ENCODE data around the gene PKMYT1. TPM values are rescaled to one million over a fixed set of nuclear protein-coding genes. Genes with fewer than 3 reads are reported as not detected.

The PKMYT1 gene
- total and polyA plus RNA-seq, 9 of the 15 experiments (the other 6 are each of a cell fraction or from before 2014, with no cell fraction given): 8.7 to 201 (median 37.8) TPM

DNA sequence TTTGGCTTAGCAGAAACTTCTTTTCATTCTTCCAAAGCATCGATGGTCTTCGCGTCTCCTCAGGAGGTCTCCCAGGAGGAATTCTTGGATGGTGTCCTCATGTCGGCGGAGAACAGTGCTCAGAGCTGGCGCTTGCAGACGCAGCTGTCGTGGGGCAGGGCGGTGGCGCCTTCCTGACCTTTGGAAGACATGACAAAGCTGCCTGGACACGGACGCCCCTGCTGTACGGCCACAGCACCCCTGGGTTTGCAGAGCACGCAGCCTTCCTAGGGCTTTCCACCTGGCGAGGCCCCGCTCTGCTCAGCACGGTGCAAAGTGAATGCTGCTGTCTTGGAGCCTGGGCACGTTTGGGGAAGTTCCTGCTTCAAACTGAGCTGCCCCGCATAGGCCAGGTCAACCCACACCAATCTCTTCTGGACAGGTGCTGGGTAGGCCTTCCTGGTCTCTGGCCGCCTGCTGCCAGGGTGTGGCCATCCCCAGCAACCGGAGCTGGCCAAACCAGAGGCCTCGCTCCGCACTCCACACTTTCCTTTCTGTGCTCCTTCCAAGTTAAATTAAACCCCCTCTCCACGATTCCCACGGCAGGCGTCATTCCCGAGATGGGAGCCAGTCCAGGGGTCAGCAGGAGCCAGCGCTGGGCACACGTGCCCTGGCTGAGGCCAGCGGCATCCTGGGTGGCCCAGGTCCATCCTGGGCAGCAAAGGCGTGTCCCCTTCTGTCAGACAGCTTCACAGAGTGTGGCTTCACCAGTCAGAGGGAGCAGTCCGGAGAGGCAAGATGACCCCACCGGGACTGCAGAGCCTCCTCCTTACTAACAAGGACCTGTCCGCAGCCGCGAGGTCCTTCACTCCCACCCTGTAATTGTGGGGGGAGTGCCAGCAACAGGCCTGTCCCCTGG, 31.2 kb downstream of the PKMYT1 start:
- 68% methylated on average over 35 of the region's 36 CpGs for WGBS (ENCODE audit: insufficient coverage, low coverage, missing lambda C conversion rate)
- H3K4me1 ChIP-seq (replicated peaks in 1 of 2; ENCODE audit: control insufficient read depth in 2 of 2, insufficient read depth in 2 of 2, low read length in 2 of 2): peaks cover 0 to 31% of the 10 kb centered on the region in 2 experiments; a peak in 3 of 5 replicates
- FAIRE-seq (no peak), ATAC-seq (no peak), DNase-seq (ENCODE audit: extremely low read depth in 1 of 4, low spot score in 3 of 4) (no peak)
- no peaks in the 10 kb centered on the region for H3K79me2 ChIP-seq (ENCODE audit: control insufficient read depth, insufficient read depth, low read length)
- CTCF ChIA-PET (ENCODE audit: low intra/inter-chr PET ratio): no interaction called here
- no peaks in the 10 kb centered on the region for H3K9me3 ChIP-seq (replicated peaks; ENCODE audit: control insufficient read depth, insufficient read depth, low read depth, low read length)
- H3K4me3 ChIP-seq: no peak overlapping the region
- peak overlapping the region in 1 of 2 experiments; percentile 61; a peak in 2 of 4 replicates for H3K9ac ChIP-seq (ENCODE audit: insufficient read depth in 1 of 2, low read depth in 2 of 2, low read length in 2 of 2)
- 0 out of 2 replicates have a peak, but pooled peaks cover 10% of the 10 kb centered on the region for H4K20me1 ChIP-seq (replicated peaks; ENCODE audit: control insufficient read depth, insufficient read depth, low read length)
- intact Hi-C loops (cut with micrococcal nuclease) (no loop called here), in situ Hi-C loops (cut with MboI) (no loop called here)
- no peaks in the 10 kb centered on the region for H3K36me3 ChIP-seq (ENCODE audit: control insufficient read depth, insufficient read depth, low read length)
- BruUV-seq (replicated peaks): TSS peak; percentile 49
- no peak overlapping the region for H2AFZ ChIP-seq (ENCODE audit: low read depth, low read length)
- H3K9me1 ChIP-seq (ENCODE audit: control insufficient read depth, insufficient read depth, low read length): no peaks in the 10 kb centered on the region
- H3K4me2 ChIP-seq (ENCODE audit: insufficient read depth, low read length): no peak overlapping the region
- H3K27me3 ChIP-seq (ENCODE audit: control insufficient read depth in 2 of 2, insufficient read depth in 2 of 2, low read length in 2 of 2): peaks cover 12 to 22% of the 10 kb centered on the region in 2 experiments
- no peak overlapping the region for H3K27ac ChIP-seq (ENCODE audit: extremely low read depth, low read depth, low read length)
- peak; percentile 42; the same call in 1 of the 2 replicates for TF ChIP-seq ZBTB33 (CRISPR knock-in tag; IDR thresholded peaks at IDR 0.05)
- no peak for TF ChIP-seq SRSF9 (IDR thresholded peaks at IDR 0.05; ENCODE audit: borderline replicate concordance, low read depth, low read length)
- TF ChIP-seq SIX5 (IDR thresholded peaks at IDR 0.05; ENCODE audit: borderline replicate concordance in 1 of 2, insufficient read depth in 1 of 2, low read depth in 1 of 2, low read length in 2 of 2): no peak
- POLR2A ChIA-PET: interaction anchor here (0.7 kb wide), 1 partner anchor 21 kb away, joined by 3 read pairs; no protein-coding TSS in a partner anchor
